D721Med (cell line): ENCODE results near the gene SLC6A16.

Source experiments
- DNase-seq: peaks from one replicate; pipeline ENCODE4 v3.0.0; 2011; ENCODE audit warnings: low spot score; ENCODE audit not compliant: insufficient read length
- FAIRE-seq: peaks from 2 replicates; lab custom pipeline; 2011; peaks lifted over from hg19 to GRCh38; lab: Jason Lieb, UNC
- CTCF ChIP-seq: IDR thresholded peaks from 2 replicates; pipeline ENCODE4 v1.5.1; 2012; ENCODE audit warnings: mild to moderate bottlenecking, control low read depth; ENCODE audit not compliant: insufficient read depth; ENCODE audit errors: missing control alignments

Gene SLC6A16

DNA sequence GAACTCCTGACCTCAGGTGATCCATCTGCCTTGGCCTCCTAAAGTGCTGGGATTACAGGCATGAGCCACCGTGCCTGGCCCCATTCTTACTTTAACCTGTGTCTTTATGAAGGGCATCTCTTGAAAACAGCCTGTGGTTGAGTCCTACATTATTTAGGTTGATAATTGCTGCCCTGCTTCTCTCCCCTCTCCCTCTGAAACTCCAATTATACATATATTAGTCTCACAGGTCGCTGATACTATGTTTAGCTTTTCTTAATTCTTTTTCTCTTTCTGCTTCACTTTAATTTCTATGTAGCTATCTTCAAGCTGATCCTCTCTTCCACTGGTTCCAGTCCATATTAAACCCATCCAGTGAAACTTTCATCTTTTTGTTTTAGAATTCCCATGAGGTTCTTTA is 75.1 kb downstream of the SLC6A16 start:
- TF ChIP-seq CTCF, result no peak
- DNase-seq (no peak), FAIRE-seq (no peak)

DNA sequence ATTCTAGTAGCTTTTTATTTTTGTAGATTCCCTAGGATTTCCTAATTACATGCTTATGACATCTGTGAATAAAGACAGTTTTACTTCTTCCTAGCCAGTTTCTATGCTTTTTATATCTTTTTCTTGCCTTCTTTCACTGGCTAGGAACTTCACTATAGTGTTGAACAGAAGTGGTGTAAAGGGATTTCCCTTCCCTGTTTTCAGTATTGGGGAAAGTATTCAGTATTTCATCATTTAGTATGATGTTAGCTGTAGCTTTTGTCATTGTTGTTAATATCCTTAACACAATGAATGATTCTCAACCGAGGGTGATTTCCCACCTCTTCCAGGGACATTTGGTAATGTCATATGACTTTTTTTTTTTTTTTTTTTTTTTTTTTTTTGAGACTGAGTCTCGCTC is 77.3 kb downstream of the SLC6A16 start:
- no peak for TF ChIP-seq CTCF

DNA sequence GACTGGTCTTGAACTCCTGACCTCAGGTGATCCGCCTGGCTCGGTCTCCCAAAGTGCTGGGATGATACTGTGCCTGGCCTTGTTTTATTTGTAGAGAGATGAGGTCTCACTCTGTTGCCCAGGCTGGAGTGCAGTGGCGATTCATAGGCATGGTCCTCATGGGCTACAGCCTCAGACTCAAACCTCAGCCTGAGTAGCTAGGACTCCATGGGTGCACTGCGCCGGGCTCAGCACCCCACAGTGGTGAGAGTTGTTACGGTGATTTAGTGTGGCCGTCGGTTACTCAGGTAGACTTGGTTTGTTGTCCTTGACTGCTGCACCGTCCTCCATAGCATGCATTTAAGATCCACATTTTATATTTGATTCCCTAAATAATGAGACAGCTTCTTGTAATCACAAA is 80.7 kb downstream of the SLC6A16 start:
- no peak for TF ChIP-seq CTCF
- FAIRE-seq, result no peak
- no peak for DNase-seq

More for the DNA sequence above, 77.3 kb downstream of the SLC6A16 start:
- no peak for FAIRE-seq
- no peak for DNase-seq

DNA sequence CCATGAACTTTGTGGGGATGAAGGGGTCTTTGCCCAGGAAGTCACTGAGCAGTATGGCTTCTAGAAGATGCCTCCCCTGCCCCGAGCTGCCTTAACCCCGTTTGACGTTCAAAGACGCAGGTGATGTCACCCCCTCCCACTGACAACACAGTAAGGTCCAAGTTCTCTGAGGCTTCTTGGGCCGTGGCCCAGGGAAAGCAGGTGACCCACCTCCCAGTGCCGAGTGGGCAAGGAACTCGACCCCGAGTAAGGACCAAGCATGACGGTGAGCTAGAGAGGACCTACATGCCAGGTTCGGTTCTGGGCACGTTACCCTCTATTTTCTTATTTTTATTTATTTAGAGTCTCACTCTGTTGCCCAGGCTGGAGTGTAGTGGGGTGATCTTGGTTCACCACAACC is 81.3 kb downstream of the SLC6A16 start:
- TF ChIP-seq CTCF, result no peak
- DNase-seq, result no peak
- no peak for FAIRE-seq

DNA sequence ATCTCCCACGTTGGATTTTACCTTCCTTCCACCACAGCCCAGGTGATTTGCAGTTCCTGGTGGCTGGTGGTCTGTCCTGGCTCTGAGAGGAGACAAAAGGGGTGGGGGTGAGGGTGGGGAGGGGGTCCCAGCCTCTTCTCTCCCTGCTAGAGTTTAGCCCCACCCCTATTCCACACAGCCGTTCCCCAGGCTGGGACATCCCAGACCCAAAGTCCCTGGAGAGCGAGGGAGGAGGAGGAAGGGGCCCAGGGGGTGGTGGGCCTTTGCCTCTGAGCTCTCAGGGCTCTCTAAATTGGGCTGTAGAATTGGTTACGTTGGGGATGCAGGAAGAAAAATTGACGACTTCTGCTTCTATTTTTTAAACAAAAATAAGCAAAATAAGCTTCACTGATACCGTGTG is 81.9 kb downstream of the SLC6A16 start:
- DNase-seq, result no peak
- no peak for FAIRE-seq
- TF ChIP-seq CTCF, result no peak

- no peak for FAIRE-seq
Measured at GRCh38 chr19:49241769-49242168, 83.2 kb downstream of the SLC6A16 start.

More at GRCh38 chr19:49241769-49242168, 83.2 kb downstream of the SLC6A16 start:
- TF ChIP-seq CTCF, result no peak
- no peak for DNase-seq
